ENCODE data around the gene CPNE6.
"Not testable (repeated sequence)": the region's sequence is repeated elsewhere in the genome, so short reads cannot be mapped to it uniquely, and the experiment has no call there.

The CPNE6 gene

GRCh38 chr14:24098229-24098926 lies 27.0 kb downstream of the CPNE6 start:
- Mint-ChIP-seq H3K4me3 (no peak overlapping the region), H3K9me3 (ENCODE audit: low read depth) (no peaks in the 10 kb centered on the region), H3K27ac (no peak overlapping the region), H3K36me3 (peaks cover 8% of the 10 kb centered on the region), H3K4me1 (ENCODE audit: low read depth) (peaks cover 16% of the 10 kb centered on the region), H3K27me3 (no peaks in the 10 kb centered on the region)

- Mint-ChIP-seq H3K9me3 (ENCODE audit: low read depth) (no peaks in the 10 kb centered on the region), H3K27me3 (no peaks in the 10 kb centered on the region), H3K4me1 (ENCODE audit: low read depth) (peaks cover 13% of the 10 kb centered on the region), H3K4me3 (no peak overlapping the region), H3K27ac (no peak overlapping the region), H3K36me3 (peaks cover 10% of the 10 kb centered on the region)
These were observed 27.8 kb downstream of the CPNE6 start for GRCh38 chr14:24098927-24099813.

- no peak overlapping the region for H3K4me3 Mint-ChIP-seq
- H3K36me3 Mint-ChIP-seq = peaks cover 12% of the 10 kb centered on the region
- H3K9me3 Mint-ChIP-seq (ENCODE audit: low read depth) = no peaks in the 10 kb centered on the region
- no peaks in the 10 kb centered on the region for H3K27me3 Mint-ChIP-seq
- H3K4me1 Mint-ChIP-seq (ENCODE audit: low read depth) = peaks cover 9% of the 10 kb centered on the region
- H3K27ac Mint-ChIP-seq = no peak overlapping the region
These were observed 29.0 kb downstream of the CPNE6 start for GRCh38 chr14:24100197-24100981.

- H3K4me3 Mint-ChIP-seq = no peak overlapping the region
- H3K4me1 Mint-ChIP-seq (ENCODE audit: low read depth) = peaks cover 4% of the 10 kb centered on the region
- H3K27ac Mint-ChIP-seq = no peak overlapping the region
- H3K36me3 Mint-ChIP-seq = peaks cover 9% of the 10 kb centered on the region
- no peaks in the 10 kb centered on the region for H3K9me3 Mint-ChIP-seq (ENCODE audit: low read depth)
- H3K27me3 Mint-ChIP-seq = no peaks in the 10 kb centered on the region
These were observed 29.7 kb downstream of the CPNE6 start for GRCh38 chr14:24100982-24101494.

GRCh38 chr14:24102357-24103048 lies 31.1 kb downstream of the CPNE6 start:
- H3K4me3 Mint-ChIP-seq = no peak overlapping the region
- H3K36me3 Mint-ChIP-seq = peaks cover 9% of the 10 kb centered on the region
- H3K27ac Mint-ChIP-seq = no peak overlapping the region
- no peaks in the 10 kb centered on the region for H3K27me3 Mint-ChIP-seq
- H3K4me1 Mint-ChIP-seq (ENCODE audit: low read depth) = peaks cover 1% of the 10 kb centered on the region
- H3K9me3 Mint-ChIP-seq (ENCODE audit: low read depth) = no peaks in the 10 kb centered on the region

GRCh38 chr14:24103451-24103850 lies 32.1 kb downstream of the CPNE6 start:
- H3K4me1 Mint-ChIP-seq (ENCODE audit: low read depth) = peaks cover 4% of the 10 kb centered on the region

GRCh38 chr14:24105609-24106239 lies 34.4 kb downstream of the CPNE6 start:
- H3K4me3 Mint-ChIP-seq; H3K27me3 Mint-ChIP-seq; H3K36me3 Mint-ChIP-seq; H3K9me3 Mint-ChIP-seq (ENCODE audit: low read depth): not testable (repeated sequence)
- Mint-ChIP-seq H3K27ac (peak overlapping the region; percentile 22), H3K4me1 (ENCODE audit: low read depth) (peaks cover 15% of the 10 kb centered on the region)

More at GRCh38 chr14:24103451-24103850, 32.1 kb downstream of the CPNE6 start:
- Mint-ChIP-seq H3K27ac (no peak overlapping the region), H3K36me3 (peaks cover 9% of the 10 kb centered on the region), H3K4me3 (no peak overlapping the region), H3K9me3 (ENCODE audit: low read depth) (no peaks in the 10 kb centered on the region), H3K27me3 (no peaks in the 10 kb centered on the region)

GRCh38 chr14:24106672-24107271 lies 35.4 kb downstream of the CPNE6 start:
- peaks cover 9% of the 10 kb centered on the region for H3K36me3 Mint-ChIP-seq
- H3K9me3 Mint-ChIP-seq (ENCODE audit: low read depth) = no peaks in the 10 kb centered on the region
- peaks cover 15% of the 10 kb centered on the region for H3K4me1 Mint-ChIP-seq (ENCODE audit: low read depth)
- H3K27ac Mint-ChIP-seq = no peak overlapping the region
- H3K27me3 Mint-ChIP-seq = no peaks in the 10 kb centered on the region
- H3K4me3 Mint-ChIP-seq = no peak overlapping the region

- H3K9me3 Mint-ChIP-seq (ENCODE audit: low read depth) = no peaks in the 10 kb centered on the region
- no peak overlapping the region for H3K4me3 Mint-ChIP-seq
- H3K4me1 Mint-ChIP-seq (ENCODE audit: low read depth) = peaks cover 17% of the 10 kb centered on the region
- no peaks in the 10 kb centered on the region for H3K27me3 Mint-ChIP-seq
- peaks cover 5% of the 10 kb centered on the region for H3K36me3 Mint-ChIP-seq
- peak overlapping the region; percentile 96 for H3K27ac Mint-ChIP-seq
These were observed 37.0 kb downstream of the CPNE6 start for GRCh38 chr14:24108336-24108874.

- Mint-ChIP-seq H3K4me3 (no peak overlapping the region), H3K4me1 (ENCODE audit: low read depth) (peaks cover 19% of the 10 kb centered on the region), H3K9me3 (ENCODE audit: low read depth) (no peaks in the 10 kb centered on the region), H3K36me3 (no peaks in the 10 kb centered on the region), H3K27ac (no peak overlapping the region), H3K27me3 (no peaks in the 10 kb centered on the region)
These were observed 38.7 kb downstream of the CPNE6 start for GRCh38 chr14:24110060-24110459.

- H3K27ac Mint-ChIP-seq = no peak overlapping the region
- H3K4me1 Mint-ChIP-seq (ENCODE audit: low read depth) = peaks cover 24% of the 10 kb centered on the region
- H3K9me3 Mint-ChIP-seq (ENCODE audit: low read depth) = no peaks in the 10 kb centered on the region
- no peak overlapping the region for H3K4me3 Mint-ChIP-seq
- no peaks in the 10 kb centered on the region for H3K27me3 Mint-ChIP-seq
- peaks cover 2% of the 10 kb centered on the region for H3K36me3 Mint-ChIP-seq
These were observed 39.2 kb downstream of the CPNE6 start for GRCh38 chr14:24110523-24110922.

GRCh38 chr14:24113379-24113800 lies 42.0 kb downstream of the CPNE6 start:
- Mint-ChIP-seq H3K27me3 (no peaks in the 10 kb centered on the region), H3K4me3 (peak overlapping the region; percentile 93), H3K4me1 (ENCODE audit: low read depth) (peaks cover 36% of the 10 kb centered on the region), H3K27ac (peak overlapping the region; percentile 97), H3K36me3 (peaks cover 5% of the 10 kb centered on the region), H3K9me3 (ENCODE audit: low read depth) (no peaks in the 10 kb centered on the region)

GRCh38 chr14:24113801-24114531 lies 42.6 kb downstream of the CPNE6 start:
- H3K4me1 Mint-ChIP-seq (ENCODE audit: low read depth) = peaks cover 30% of the 10 kb centered on the region
- peak overlapping the region; percentile 97 for H3K27ac Mint-ChIP-seq
- H3K9me3 Mint-ChIP-seq (ENCODE audit: low read depth) = no peaks in the 10 kb centered on the region
- no peaks in the 10 kb centered on the region for H3K27me3 Mint-ChIP-seq
- H3K36me3 Mint-ChIP-seq = peaks cover 8% of the 10 kb centered on the region
- H3K4me3 Mint-ChIP-seq = peak overlapping the region; percentile 93

Data from activated naive CD8-positive, alpha-beta T cell (primary cell).